Lower leg skin (tissue), 3 donors: Measurements from ENCODE around the gene PFDN2.

ENCODE experiments used
- CTCF ChIP-seq, 3 donors: fragments of 450-650 bp; IDR thresholded peaks; one replicate each; pipeline ENCODE4 v1.5.1; 2016; ENCODE audit warnings: antibody characterized with exemption in 3 of 3, mild to moderate bottlenecking in 3 of 3, moderate library complexity in 2 of 3
- POLR2A ChIP-seq, 2 donors: fragments of 450-650 bp; IDR thresholded peaks; one replicate each; pipeline ENCODE4 v1.6.1; 2016 to 2017; ENCODE audit warnings: antibody characterized with exemption in 2 of 2, mild to moderate bottlenecking in 1 of 2, moderate library complexity in 1 of 2

DNA sequence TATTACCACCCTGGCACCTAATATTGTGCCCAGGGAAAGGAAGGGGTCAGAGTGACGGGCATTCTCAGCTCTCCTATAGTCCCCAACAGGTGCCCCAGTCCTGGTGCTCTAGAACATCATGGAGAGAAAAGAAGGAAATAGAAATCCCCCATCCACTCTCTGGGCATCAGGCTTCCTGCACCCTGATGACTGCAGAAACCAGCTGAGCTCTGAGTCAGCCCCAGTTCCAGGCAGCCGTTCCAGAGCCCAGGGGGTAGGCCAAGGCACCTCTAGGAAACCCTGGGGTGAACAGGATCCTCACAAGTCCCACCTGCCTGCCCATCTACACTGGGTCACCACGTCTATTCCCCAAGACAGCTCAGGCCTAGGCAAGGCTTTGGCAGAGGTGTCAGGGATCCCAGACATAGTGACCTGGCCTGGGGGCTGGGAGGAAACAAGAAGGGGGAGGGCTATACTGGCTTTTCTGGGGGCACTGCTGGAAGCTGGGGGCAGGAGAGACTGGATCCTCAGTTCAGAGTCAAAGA is 29.2 kb downstream of the PFDN2 start:
- TF ChIP-seq CTCF (IDR thresholded peaks at IDR 0.05) (no peak), POLR2A (IDR thresholded peaks at IDR 0.05) (no peak)
